Neural crest cell (in vitro differentiated cells): ENCODE measurements around the gene DDA1. TPM values are rescaled to one million over a fixed set of nuclear protein-coding genes. Genes with fewer than 3 reads are reported as not detected.
"Not testable (repeated sequence)": the region's sequence is repeated elsewhere in the genome, so short reads cannot be mapped to it uniquely, and the experiment has no call there.

ENCODE experiments used
- DNase-seq: peaks from one replicate; pipeline ENCODE4 v3.0.0; 2021; ENCODE audit warnings: low read depth, mixed read lengths, low spot score
- H3K27ac Mint-ChIP-seq: one replicate; pipeline ENCODE4 v1.8.0; 2021; ENCODE audit warnings: mild to moderate bottlenecking, mixed read lengths; ENCODE audit not compliant: unreplicated experiment
- H3K27me3 Mint-ChIP-seq: 2 replicates; pipeline ENCODE4 v1.8.0; 2021; ENCODE audit warnings: low read depth, mild to moderate bottlenecking, mixed read lengths
- H3K36me3 Mint-ChIP-seq: 2 replicates; pipeline ENCODE4 v1.8.0; 2021; ENCODE audit warnings: low read depth, mild to moderate bottlenecking, mixed read lengths
- H3K4me1 Mint-ChIP-seq: 2 replicates; pipeline ENCODE4 v1.8.0; 2021; ENCODE audit warnings: mixed read lengths
- H3K4me3 Mint-ChIP-seq: one replicate; pipeline ENCODE4 v1.8.0; 2021; ENCODE audit warnings: mild to moderate bottlenecking, mixed read lengths
- H3K9me3 Mint-ChIP-seq: 2 replicates; pipeline ENCODE4 v1.8.0; 2021; ENCODE audit warnings: mixed read lengths
- CTCF ChIP-seq: fragments of 200-600 bp; sonication (generic); conservative IDR thresholded peaks from 2 replicates; pipeline ENCODE4 v1.5.0; 2021; ENCODE audit warnings: antibody characterized with exemption, mild to moderate bottlenecking
- total RNA-seq: library from RNA; stranded (reverse); gene quantifications from 2 replicates; pipeline ENCODE4 v1.2.1, GENCODE V29; 2021

DDA1 gene
- total RNA-seq, 1 donor from 2014 or later: 44.9 TPM

GRCh38 chr19:17264641-17264979, 44.8 kb upstream of the DDA1 start, which contains the start of gene USHBP1:
Gene USHBP1, minus strand, starts transcription at chr19:17264745. Its CDS starts 446 bp downstream, at chr19:17264299.
- H3K27me3 Mint-ChIP-seq: peaks cover 5% of the 10 kb centered on the region
- no peak for DNase-seq
- H3K9me3 Mint-ChIP-seq: peaks cover 5% of the 10 kb centered on the region
- H3K36me3 Mint-ChIP-seq: no peaks in the 10 kb centered on the region
- H3K4me1 Mint-ChIP-seq: peaks cover 20% of the 10 kb centered on the region
- TF ChIP-seq CTCF: no peak
- no peak within 1 kb of the TSS for H3K27ac Mint-ChIP-seq
- H3K4me3 Mint-ChIP-seq: no peak within 1 kb of the TSS

- Mint-ChIP-seq H3K4me1 (peaks cover 15% of the 10 kb centered on the region), H3K4me3 (no peak overlapping the region), H3K9me3 (peaks cover 5% of the 10 kb centered on the region), H3K27me3 (peaks cover 2% of the 10 kb centered on the region), H3K27ac (no peak overlapping the region), H3K36me3 (peaks cover 3% of the 10 kb centered on the region)
- DNase-seq: no peak
- no peak for TF ChIP-seq CTCF
Measured at GRCh38 chr19:17266026-17266425, 43.3 kb upstream of the DDA1 start.

GRCh38 chr19:17266589-17266974, 42.8 kb upstream of the DDA1 start:
- no peak for TF ChIP-seq CTCF
- H3K9me3 Mint-ChIP-seq: peaks cover 5% of the 10 kb centered on the region
- peaks cover 2% of the 10 kb centered on the region for H3K27me3 Mint-ChIP-seq
- no peak overlapping the region for H3K27ac Mint-ChIP-seq
- no peak for DNase-seq
- H3K4me3 Mint-ChIP-seq: peak overlapping the region; percentile 90
- peaks cover 14% of the 10 kb centered on the region for H3K4me1 Mint-ChIP-seq
- H3K36me3 Mint-ChIP-seq: peaks cover 3% of the 10 kb centered on the region

- H3K4me3 Mint-ChIP-seq: peak within 1 kb of the TSS; percentile 90
Measured at GRCh38 chr19:17266975-17267788, 42.2 kb upstream of the DDA1 start, which contains the start of gene BABAM1. Gene BABAM1, plus strand, starts transcription at chr19:17267443. Its CDS starts 1,364 bp downstream, at chr19:17268807.

GRCh38 chr19:17268754-17269153, 40.6 kb upstream of the DDA1 start:
- H3K9me3 Mint-ChIP-seq: peaks cover 5% of the 10 kb centered on the region
- peak overlapping the region; percentile 78 for H3K4me3 Mint-ChIP-seq
- peaks cover 2% of the 10 kb centered on the region for H3K27me3 Mint-ChIP-seq
- H3K27ac Mint-ChIP-seq: no peak overlapping the region
- peaks cover 3% of the 10 kb centered on the region for H3K36me3 Mint-ChIP-seq
- peaks cover 14% of the 10 kb centered on the region for H3K4me1 Mint-ChIP-seq
- DNase-seq: no peak
- no peak for TF ChIP-seq CTCF

More at GRCh38 chr19:17266975-17267788, 42.2 kb upstream of the DDA1 start, which contains the start of gene BABAM1:
- peaks cover 3% of the 10 kb centered on the region for H3K36me3 Mint-ChIP-seq
- no peak for TF ChIP-seq CTCF
- H3K27me3 Mint-ChIP-seq: peaks cover 2% of the 10 kb centered on the region
- H3K9me3 Mint-ChIP-seq: peaks cover 5% of the 10 kb centered on the region
- peaks cover 14% of the 10 kb centered on the region for H3K4me1 Mint-ChIP-seq
- peak within 1 kb of the TSS; percentile 10 for H3K27ac Mint-ChIP-seq
- DNase-seq: peak; percentile 84

- peaks cover 11% of the 10 kb centered on the region for H3K36me3 Mint-ChIP-seq
- not testable (repeated sequence) for H3K27me3 Mint-ChIP-seq, H3K4me3 Mint-ChIP-seq
Measured at GRCh38 chr19:17274892-17275291, 34.5 kb upstream of the DDA1 start.

More at GRCh38 chr19:17274892-17275291, 34.5 kb upstream of the DDA1 start:
- H3K4me1 Mint-ChIP-seq, DNase-seq, H3K27ac Mint-ChIP-seq, H3K9me3 Mint-ChIP-seq: not testable (repeated sequence)
